Hematopoietic multipotent progenitor cell treated with erythropoietin and hydrocortisone succinate and interleukin-3 and kit ligand, for 8 days (in vitro differentiated cells): Measurements from ENCODE around the gene LILRA5.
"Not testable (repeated sequence)": the region's sequence is repeated elsewhere in the genome, so short reads cannot be mapped to it uniquely, and the experiment has no call there.

Source experiments
- DNase-seq: peaks from one replicate; pipeline ENCODE4 v3.0.0-alpha.2; 2015

Gene LILRA5

GRCh38 chr19:54299515-54299914 is 13.5 kb downstream of the LILRA5 start:
- no peak for DNase-seq

GRCh38 chr19:54299126-54299498 is 13.9 kb downstream of the LILRA5 start:
- DNase-seq: no peak

GRCh38 chr19:54298357-54299125 is 14.4 kb downstream of the LILRA5 start:
- no peak for DNase-seq

- peak; percentile 9 for DNase-seq
Measured at GRCh38 chr19:54297759-54298305, 15.1 kb downstream of the LILRA5 start.

- no peak for DNase-seq
Measured at GRCh38 chr19:54294539-54294938, 18.4 kb downstream of the LILRA5 start.

GRCh38 chr19:54289160-54289559 is 23.8 kb downstream of the LILRA5 start:
- not testable (repeated sequence) for DNase-seq

GRCh38 chr19:54287456-54287855 is 25.5 kb downstream of the LILRA5 start:
- no peak for DNase-seq

GRCh38 chr19:54286283-54286682 is 26.7 kb downstream of the LILRA5 start:
- not testable (repeated sequence) for DNase-seq

GRCh38 chr19:54285427-54286056 is 27.4 kb downstream of the LILRA5 start:
- not testable (repeated sequence) for DNase-seq

- no peak for DNase-seq
Measured at GRCh38 chr19:54282686-54283470, 30.1 kb downstream of the LILRA5 start.

- DNase-seq: not testable (repeated sequence)
Measured at GRCh38 chr19:54281729-54282075, 31.3 kb downstream of the LILRA5 start.

- DNase-seq: no peak
Measured at GRCh38 chr19:54281007-54281728, 31.8 kb downstream of the LILRA5 start, which contains the start of gene LILRB2. Gene LILRB2 (minus strand): TSS chr19:54281110. CDS start chr19:54280496, 614 bp downstream.

- not testable (repeated sequence) for DNase-seq
Measured at GRCh38 chr19:54280441-54280840, 32.5 kb downstream of the LILRA5 start.

GRCh38 chr19:54280025-54280424 is 32.9 kb downstream of the LILRA5 start:
- DNase-seq: not testable (repeated sequence)

- no peak for DNase-seq
Measured at GRCh38 chr19:54279406-54279962, 33.5 kb downstream of the LILRA5 start.

GRCh38 chr19:54278571-54279195 is 34.3 kb downstream of the LILRA5 start:
- not testable (repeated sequence) for DNase-seq

- DNase-seq: not testable (repeated sequence)
Measured at GRCh38 chr19:54278056-54278455, 34.9 kb downstream of the LILRA5 start.

- not testable (repeated sequence) for DNase-seq
Measured at GRCh38 chr19:54277111-54277615, 35.8 kb downstream of the LILRA5 start.

- DNase-seq: no peak
Measured at GRCh38 chr19:54275951-54276350, 37.0 kb downstream of the LILRA5 start.

GRCh38 chr19:54274516-54274915 is 38.5 kb downstream of the LILRA5 start:
- DNase-seq: not testable (repeated sequence)

- DNase-seq: no peak
Measured at GRCh38 chr19:54273821-54274220, 39.1 kb downstream of the LILRA5 start.
